Ovary (tissue), 9 donors: ENCODE data around the gene TMEM140. TPM values are rescaled to one million over a fixed set of nuclear protein-coding genes. Genes with fewer than 3 reads are reported as not detected.

Source experiments
- DNase-seq, 5 donors: peaks; one replicate each; pipeline ENCODE4 v3.0.0-alpha.2; 2019 to 2020
- H3K27ac ChIP-seq, 2 donors: fragments of 200-600 bp; one replicate each; pipeline versions ENCODE4 v1.5.1 to v1.8.0; 2019 to 2022
- H3K27me3 ChIP-seq: fragments of 200-600 bp; one replicate; pipeline ENCODE4 v1.8.0; 2022
- H3K36me3 ChIP-seq: fragments of 200-600 bp; sonication (generic); one replicate; pipeline ENCODE4 v1.5.1; 2019
- H3K4me1 ChIP-seq: one replicate; pipeline ENCODE4 v1.8.1; 2013; ENCODE audit warnings: mild to moderate bottlenecking, moderate library complexity; ENCODE audit not compliant: insufficient read depth
- H3K4me3 ChIP-seq: fragments of 200-600 bp; sonication (generic); one replicate; pipeline ENCODE4 v1.5.1; 2017
- H3K9me3 ChIP-seq, 2 donors: fragments of 200-600 bp in 1 of 2; sonication (generic) in 1 of 2; one replicate each; pipeline versions ENCODE4 v1.5.1 to v1.8.1; 2013 to 2019; ENCODE audit warnings: mild to moderate bottlenecking in 1 of 2, moderate library complexity in 1 of 2
- CTCF ChIP-seq, 3 donors: fragments of 450-650 bp in 2 of 3; fragments of 200-600 bp in 1 of 3; IDR thresholded peaks; one replicate each; pipeline versions ENCODE4 v1.5.1 to v1.8.0; 2016 to 2022; ENCODE audit warnings: antibody characterized with exemption in 3 of 3, mild to moderate bottlenecking in 1 of 3
- EP300 ChIP-seq: sonication (generic); formaldehyde crosslinking; IDR thresholded peaks from one replicate; pipeline ENCODE4 v1.6.1; 2017; ENCODE audit warnings: antibody characterized with exemption
- POLR2A ChIP-seq: fragments of 450-650 bp; IDR thresholded peaks from one replicate; pipeline ENCODE4 v1.6.1; 2017; ENCODE audit warnings: antibody characterized with exemption, mild to moderate bottlenecking, moderate library complexity
- WGBS, 3 donors: extraction: QIAGEN DNeasy Blood & Tissue Kit in 1 of 3; methylation state at CpG; one replicate each; pipeline versions ENCODE4 v1.1.5 to v1.1.7; 2013 to 2017; 5-methylcytosine and 5-hydroxymethylcytosine counted together
- intact Hi-C, 4 donors: fragments of 100-400 bp; cut with DNase I; formaldehyde crosslinking; loops; one replicate each; pipeline versions ENCODE4 v1.11.0 to v1.15.1; 2022 to 2023
- polyA plus RNA-seq, 2 donors: library from polyadenylated mRNA; stranded (reverse); fragments of 200-250 nt in 1 of 2; fragments of 350-450 nt in 1 of 2; fragmentation: Illumina TruSeq in 1 of 2; extraction: RNeasy Lipid Tissue Mini Kit (QIAGEN cat#74804) in 1 of 2; gene quantifications; one replicate each; pipeline ENCODE4 v1.2.3, GENCODE V29; 2013 to 2014
- total RNA-seq, 7 donors: library from RNA; depleted of rRNA in 2 of 7; stranded (reverse); fragments of >200 nt in 2 of 7; fragmentation: NEBNext Ultra II Directional in 3 of 7; extraction: Animal tissue kit (Norgen Biotek cat#: 25700) in 3 of 7; gene quantifications; one replicate each; pipeline versions ENCODE4 v1.1.0 to v1.2.4, GENCODE V29; 2016 to 2023
- donor health status: DM: no; HTN: no; CAD: no; lungs with moderate emphysema.
- donor health status: DM: no; HTN: no; CAD: no.
- donor health status: Bipolar disorder and iron deficiency.
- donor health status: DM: yes; HTN: yes; CAD: no.
- donor health status: DM: no; HTN: no; CAD: no.
- donor health status: DM: yes; HTN: yes; CAD: no.

TMEM140 gene
- total and polyA plus RNA-seq, 9 donors = 5.9 to 25.0 (median 8.5) TPM

GRCh38 chr7:135147341-135147898, 452 bp upstream of the TMEM140 start:
- Histone ChIP-seq H3K4me1 (peaks cover 13% of the 10 kb centered on the region), H3K4me3 (peak overlapping the region; percentile 36), H3K36me3 (no peaks in the 10 kb centered on the region), H3K27ac (peak overlapping the region; percentile 66 to 89), H3K27me3 (no peaks in the 10 kb centered on the region), H3K9me3 (no peaks in the 10 kb centered on the region)
- TF ChIP-seq EP300 (no peak), CTCF (IDR thresholded peaks at IDR 0.05) (no peak), POLR2A (no peak)
- peak in 1 of 5 donors; percentile 53 for DNase-seq
- WGBS, 3 donors = 0 to 7% (median 1%) methylated on average over 6 of the region's 6 CpGs
- intact Hi-C loops = loop anchor here in 1 of 4 donors (5.0 kb wide), 1 partner anchor 150 kb away; no protein-coding TSS in a partner anchor

- no peaks in the 10 kb centered on the region for H3K36me3 ChIP-seq
- intact Hi-C loops = no loop called here
- no peak for TF ChIP-seq POLR2A
- no peak for TF ChIP-seq CTCF (IDR thresholded peaks at IDR 0.05)
- TF ChIP-seq EP300 = no peak
- H3K27ac ChIP-seq = no peak overlapping the region
- no peak overlapping the region for H3K4me3 ChIP-seq
- no peaks in the 10 kb centered on the region for H3K9me3 ChIP-seq
- peak in 1 of 5 donors; percentile 23 for DNase-seq
- no peaks in the 10 kb centered on the region for H3K27me3 ChIP-seq
- peaks cover 5% of the 10 kb centered on the region for H3K4me1 ChIP-seq
- 57 to 82% (median 78%) methylated on average over 8 of the region's 8 CpGs for WGBS, 3 donors
Observed at GRCh38 chr7:135150072-135150782, 2.4 kb downstream of the TMEM140 start.

- no peaks in the 10 kb centered on the region for H3K27me3 ChIP-seq
- intact Hi-C loops = no loop called here
- H3K9me3 ChIP-seq = no peaks in the 10 kb centered on the region
- H3K4me3 ChIP-seq = no peak overlapping the region
- 88 to 98% (median 95%) methylated on average over 2 of the region's 2 CpGs for WGBS, 3 donors
- no peaks in the 10 kb centered on the region for H3K36me3 ChIP-seq
- peaks cover 4% of the 10 kb centered on the region for H3K4me1 ChIP-seq
- no peak overlapping the region for H3K27ac ChIP-seq
- no peak for DNase-seq
- TF ChIP-seq POLR2A (no peak), EP300 (no peak), CTCF (IDR thresholded peaks at IDR 0.05) (no peak)
Observed at GRCh38 chr7:135151132-135151531, 3.3 kb downstream of the TMEM140 start.

- intact Hi-C loops = no loop called here
- TF ChIP-seq CTCF (IDR thresholded peaks at IDR 0.05) (no peak), POLR2A (no peak), EP300 (no peak)
- peaks cover 4% of the 10 kb centered on the region for H3K4me1 ChIP-seq
- no peak for DNase-seq
- 75 to 88% (median 79%) methylated on average over 6 of the region's 6 CpGs for WGBS, 3 donors
- no peak overlapping the region for H3K27ac ChIP-seq
- no peaks in the 10 kb centered on the region for H3K9me3 ChIP-seq
- H3K4me3 ChIP-seq = no peak overlapping the region
- no peaks in the 10 kb centered on the region for H3K36me3 ChIP-seq
- H3K27me3 ChIP-seq = no peaks in the 10 kb centered on the region
Observed at GRCh38 chr7:135151533-135151932, 3.7 kb downstream of the TMEM140 start.
